SK-N-SH treated with all-trans-retinoic acid at 6 μM for 48 hours (cell line): Measurements from ENCODE around the gene PDGFB.

Experiments
- SNAI2 ChIP-seq: fragments of 250-450 bp; sonication (Bioruptor Pico); IDR thresholded peaks from 2 replicates; pipeline ENCODE4 v1.5.0; 2020; ENCODE audit warnings: mild to moderate bottlenecking, moderate library complexity
- TF ChIP-seq, protein P1 (sequence below): fragments of 250-450 bp; sonication (Bioruptor Pico); IDR thresholded peaks from 2 replicates; pipeline ENCODE4 v1.8.0; 2020; ENCODE audit warnings: mild to moderate bottlenecking, moderate library complexity, borderline replicate concordance

- TF ChIP-seq, protein P1, sequence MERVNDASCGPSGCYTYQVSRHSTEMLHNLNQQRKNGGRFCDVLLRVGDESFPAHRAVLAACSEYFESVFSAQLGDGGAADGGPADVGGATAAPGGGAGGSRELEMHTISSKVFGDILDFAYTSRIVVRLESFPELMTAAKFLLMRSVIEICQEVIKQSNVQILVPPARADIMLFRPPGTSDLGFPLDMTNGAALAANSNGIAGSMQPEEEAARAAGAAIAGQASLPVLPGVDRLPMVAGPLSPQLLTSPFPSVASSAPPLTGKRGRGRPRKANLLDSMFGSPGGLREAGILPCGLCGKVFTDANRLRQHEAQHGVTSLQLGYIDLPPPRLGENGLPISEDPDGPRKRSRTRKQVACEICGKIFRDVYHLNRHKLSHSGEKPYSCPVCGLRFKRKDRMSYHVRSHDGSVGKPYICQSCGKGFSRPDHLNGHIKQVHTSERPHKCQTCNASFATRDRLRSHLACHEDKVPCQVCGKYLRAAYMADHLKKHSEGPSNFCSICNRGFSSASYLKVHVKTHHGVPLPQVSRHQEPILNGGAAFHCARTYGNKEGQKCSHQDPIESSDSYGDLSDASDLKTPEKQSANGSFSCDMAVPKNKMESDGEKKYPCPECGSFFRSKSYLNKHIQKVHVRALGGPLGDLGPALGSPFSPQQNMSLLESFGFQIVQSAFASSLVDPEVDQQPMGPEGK (CRISPR knock-in tag), result no peak
- TF ChIP-seq SNAI2, result no peak
Observed at GRCh38 chr22:39257901-39258475, 13.2 kb upstream of the PDGFB start.
